ENCODE data around the gene TNFAIP6.

DNA sequence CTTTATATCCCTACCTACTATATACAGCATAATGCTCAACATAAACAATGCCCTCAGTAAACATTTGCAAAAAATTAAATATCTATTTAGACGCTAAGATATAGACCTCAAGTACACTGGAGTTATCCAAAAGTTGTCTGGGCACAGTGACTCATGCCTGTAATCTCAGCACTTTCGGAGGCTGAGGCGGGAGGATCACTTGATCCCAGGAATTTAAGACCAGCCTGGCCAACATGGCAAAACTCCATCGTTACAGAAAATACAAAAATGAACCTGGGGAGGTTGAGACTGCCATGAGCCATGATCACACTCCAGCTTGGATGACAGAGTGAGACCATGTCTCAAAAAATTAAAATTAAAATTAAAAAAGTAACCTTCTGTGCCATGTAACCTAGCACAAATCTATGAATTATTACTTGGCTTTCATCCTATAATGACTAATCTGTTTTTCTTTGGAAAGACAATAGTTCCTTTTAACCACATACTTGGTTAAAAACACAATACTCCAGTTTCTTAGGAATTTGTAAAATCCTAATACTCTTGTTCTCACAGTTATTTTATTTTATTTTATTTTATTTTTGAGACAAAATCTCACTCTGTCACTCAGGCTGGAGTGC, 6.7 kb upstream of the TNFAIP6 start:
- TF ChIP-seq, protein P1, sequence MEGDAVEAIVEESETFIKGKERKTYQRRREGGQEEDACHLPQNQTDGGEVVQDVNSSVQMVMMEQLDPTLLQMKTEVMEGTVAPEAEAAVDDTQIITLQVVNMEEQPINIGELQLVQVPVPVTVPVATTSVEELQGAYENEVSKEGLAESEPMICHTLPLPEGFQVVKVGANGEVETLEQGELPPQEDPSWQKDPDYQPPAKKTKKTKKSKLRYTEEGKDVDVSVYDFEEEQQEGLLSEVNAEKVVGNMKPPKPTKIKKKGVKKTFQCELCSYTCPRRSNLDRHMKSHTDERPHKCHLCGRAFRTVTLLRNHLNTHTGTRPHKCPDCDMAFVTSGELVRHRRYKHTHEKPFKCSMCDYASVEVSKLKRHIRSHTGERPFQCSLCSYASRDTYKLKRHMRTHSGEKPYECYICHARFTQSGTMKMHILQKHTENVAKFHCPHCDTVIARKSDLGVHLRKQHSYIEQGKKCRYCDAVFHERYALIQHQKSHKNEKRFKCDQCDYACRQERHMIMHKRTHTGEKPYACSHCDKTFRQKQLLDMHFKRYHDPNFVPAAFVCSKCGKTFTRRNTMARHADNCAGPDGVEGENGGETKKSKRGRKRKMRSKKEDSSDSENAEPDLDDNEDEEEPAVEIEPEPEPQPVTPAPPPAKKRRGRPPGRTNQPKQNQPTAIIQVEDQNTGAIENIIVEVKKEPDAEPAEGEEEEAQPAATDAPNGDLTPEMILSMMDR (conservative IDR thresholded peaks at IDR 0.05 in 1 of 2, IDR thresholded peaks at IDR 0.05 in 1 of 2; ENCODE audit: low read depth in 1 of 2, low read length in 2 of 2) = no peak
- no peak for TF ChIP-seq EZH2 (IDR thresholded peaks at IDR 0.05; ENCODE audit: low read length, missing control alignments)
